ENCODE results near the gene SNAPC2. TPM values are rescaled to one million over a fixed set of nuclear protein-coding genes. Genes with fewer than 3 reads are reported as not detected.
A peak's percentile ranks its signal among the peaks of the same experiment; 100 is the strongest.
"Not testable (repeated sequence)": the region's sequence is repeated elsewhere in the genome, so short reads cannot be mapped to it uniquely, and the experiment has no call there.

SNAPC2 gene
- polyA plus RNA-seq, 2 donors, result 5.6 to 11.3 TPM

- H3K4me3 ChIP-seq (ENCODE audit: low read depth in 1 of 2, low read length in 2 of 2), result no peak within 1 kb of the TSS
- peaks cover 0 to 13% of the 10 kb centered on the region in 2 donors for H3K27me3 ChIP-seq (ENCODE audit: control insufficient read depth in 1 of 2, insufficient read depth in 2 of 2, low read length in 2 of 2)
- peaks cover 0 to 5% of the 10 kb centered on the region in 2 donors for H3K9me3 ChIP-seq (ENCODE audit: control insufficient read depth in 2 of 2, insufficient read depth in 1 of 2, low read depth in 1 of 2, low read length in 1 of 2)
- no peak within 1 kb of the TSS for H3K27ac ChIP-seq (ENCODE audit: low read depth in 2 of 2, low read length in 1 of 2)
- peaks cover 12 to 31% of the 10 kb centered on the region in 2 donors for H3K36me3 ChIP-seq (ENCODE audit: control insufficient read depth in 2 of 2, insufficient read depth in 2 of 2, low read length in 1 of 2)
- WGBS, 2 donors, result 53 to 58% methylated on average over 11 to 12 of the region's 12 CpGs
- H3K4me1 ChIP-seq (ENCODE audit: control insufficient read depth in 2 of 2, insufficient read depth in 2 of 2, low read length in 1 of 2), result peaks cover 0 to 22% of the 10 kb centered on the region in 2 donors
These were observed 5.5 kb upstream of the SNAPC2 start, which contains the start of gene TGFBR3L for GRCh38 chr19:7914598-7915045. Gene TGFBR3L (plus strand): TSS chr19:7914830.

GRCh38 chr19:7915250-7916102 lies 4.7 kb upstream of the SNAPC2 start:
- H3K9me3 ChIP-seq (ENCODE audit: control insufficient read depth in 2 of 2, insufficient read depth in 1 of 2, low read depth in 1 of 2, low read length in 1 of 2), result peaks cover 0 to 5% of the 10 kb centered on the region in 2 donors

GRCh38 chr19:7916103-7916954 lies 3.8 kb upstream of the SNAPC2 start:
- peaks cover 5 to 17% of the 10 kb centered on the region in 2 donors for H3K36me3 ChIP-seq (ENCODE audit: control insufficient read depth in 2 of 2, insufficient read depth in 2 of 2, low read length in 1 of 2)
- H3K27ac ChIP-seq (ENCODE audit: low read depth in 2 of 2, low read length in 1 of 2), result no peak overlapping the region
- WGBS, 2 donors, result 1 to 2% methylated on average over 66 to 104 of the region's 104 CpGs
- peak overlapping the region; percentile 16 to 24 for H3K4me3 ChIP-seq (ENCODE audit: low read depth in 1 of 2, low read length in 2 of 2)
- peaks cover 0 to 3% of the 10 kb centered on the region in 2 donors for H3K9me3 ChIP-seq (ENCODE audit: control insufficient read depth in 2 of 2, insufficient read depth in 1 of 2, low read depth in 1 of 2, low read length in 1 of 2)
- H3K27me3 ChIP-seq (ENCODE audit: control insufficient read depth in 1 of 2, insufficient read depth in 2 of 2, low read length in 2 of 2), result peaks cover 0 to 13% of the 10 kb centered on the region in 2 donors
- peaks cover 3 to 28% of the 10 kb centered on the region in 2 donors for H3K4me1 ChIP-seq (ENCODE audit: control insufficient read depth in 2 of 2, insufficient read depth in 2 of 2, low read length in 1 of 2)

More at GRCh38 chr19:7915250-7916102, 4.7 kb upstream of the SNAPC2 start:
- Histone ChIP-seq H3K27ac (ENCODE audit: low read depth in 2 of 2, low read length in 1 of 2) (no peak overlapping the region), H3K4me3 (ENCODE audit: low read depth in 1 of 2, low read length in 2 of 2) (peak overlapping the region in 1 of 2 donors; percentile 24), H3K27me3 (ENCODE audit: control insufficient read depth in 1 of 2, insufficient read depth in 2 of 2, low read length in 2 of 2) (peaks cover 0 to 13% of the 10 kb centered on the region in 2 donors), H3K36me3 (ENCODE audit: control insufficient read depth in 2 of 2, insufficient read depth in 2 of 2, low read length in 1 of 2) (peaks cover 12 to 24% of the 10 kb centered on the region in 2 donors), H3K4me1 (ENCODE audit: control insufficient read depth in 2 of 2, insufficient read depth in 2 of 2, low read length in 1 of 2) (peaks cover 0 to 27% of the 10 kb centered on the region in 2 donors)
- WGBS, 2 donors, result 45% methylated on average over 24 of the region's 24 CpGs

GRCh38 chr19:7916955-7917266 lies 3.2 kb upstream of the SNAPC2 start:
- Histone ChIP-seq H3K4me3 (ENCODE audit: low read depth in 1 of 2, low read length in 2 of 2) (peak overlapping the region; percentile 16 to 24), H3K27ac (ENCODE audit: low read depth in 2 of 2, low read length in 1 of 2) (peak overlapping the region in 1 of 2 donors; percentile 49), H3K27me3 (ENCODE audit: control insufficient read depth in 1 of 2, insufficient read depth in 2 of 2, low read length in 2 of 2) (peaks cover 0 to 13% of the 10 kb centered on the region in 2 donors), H3K4me1 (ENCODE audit: control insufficient read depth in 2 of 2, insufficient read depth in 2 of 2, low read length in 1 of 2) (peaks cover 9 to 34% of the 10 kb centered on the region in 2 donors), H3K9me3 (ENCODE audit: control insufficient read depth in 2 of 2, insufficient read depth in 1 of 2, low read depth in 1 of 2, low read length in 1 of 2) (peaks cover 0 to 3% of the 10 kb centered on the region in 2 donors), H3K36me3 (ENCODE audit: control insufficient read depth in 2 of 2, insufficient read depth in 2 of 2, low read length in 1 of 2) (peaks cover 2 to 14% of the 10 kb centered on the region in 2 donors)
- 5 to 7% methylated on average over 12 of the region's 12 CpGs for WGBS, 2 donors

GRCh38 chr19:7917267-7918061 lies 2.7 kb upstream of the SNAPC2 start:
- 1 to 2% methylated on average over 70 to 71 of the region's 71 CpGs for WGBS, 2 donors
- H3K9me3 ChIP-seq (ENCODE audit: control insufficient read depth in 2 of 2, insufficient read depth in 1 of 2, low read depth in 1 of 2, low read length in 1 of 2), result peaks cover 0 to 3% of the 10 kb centered on the region in 2 donors
- H3K27me3 ChIP-seq (ENCODE audit: control insufficient read depth in 1 of 2, insufficient read depth in 2 of 2, low read length in 2 of 2), result peaks cover 0 to 13% of the 10 kb centered on the region in 2 donors
- peak overlapping the region in 1 of 2 donors; percentile 49 for H3K27ac ChIP-seq (ENCODE audit: low read depth in 2 of 2, low read length in 1 of 2)
- peaks cover 0 to 15% of the 10 kb centered on the region in 2 donors for H3K36me3 ChIP-seq (ENCODE audit: control insufficient read depth in 2 of 2, insufficient read depth in 2 of 2, low read length in 1 of 2)
- peaks cover 10 to 36% of the 10 kb centered on the region in 2 donors for H3K4me1 ChIP-seq (ENCODE audit: control insufficient read depth in 2 of 2, insufficient read depth in 2 of 2, low read length in 1 of 2)
- peak overlapping the region; percentile 17 to 24 for H3K4me3 ChIP-seq (ENCODE audit: low read depth in 1 of 2, low read length in 2 of 2)

- peaks cover 10 to 39% of the 10 kb centered on the region in 2 donors for H3K4me1 ChIP-seq (ENCODE audit: control insufficient read depth in 2 of 2, insufficient read depth in 2 of 2, low read length in 1 of 2)
- H3K27ac ChIP-seq (ENCODE audit: low read depth in 2 of 2, low read length in 1 of 2), result peak overlapping the region in 1 of 2 donors; percentile 26
- peaks cover 0 to 13% of the 10 kb centered on the region in 2 donors for H3K27me3 ChIP-seq (ENCODE audit: control insufficient read depth in 1 of 2, insufficient read depth in 2 of 2, low read length in 2 of 2)
- peaks cover 0 to 15% of the 10 kb centered on the region in 2 donors for H3K36me3 ChIP-seq (ENCODE audit: control insufficient read depth in 2 of 2, insufficient read depth in 2 of 2, low read length in 1 of 2)
- 25 to 27% methylated on average over 26 to 29 of the region's 29 CpGs for WGBS, 2 donors
- not testable (repeated sequence) for H3K9me3 ChIP-seq (ENCODE audit: control insufficient read depth in 2 of 2, insufficient read depth in 1 of 2, low read depth in 1 of 2, low read length in 1 of 2)
- peak overlapping the region in 1 of 2 donors; percentile 16 for H3K4me3 ChIP-seq (ENCODE audit: low read depth in 1 of 2, low read length in 2 of 2)
These were observed 2.0 kb upstream of the SNAPC2 start for GRCh38 chr19:7918062-7918614.

- Histone ChIP-seq H3K4me3 (ENCODE audit: low read depth in 1 of 2, low read length in 2 of 2) (no peak overlapping the region), H3K27ac (ENCODE audit: low read depth in 2 of 2, low read length in 1 of 2) (no peak overlapping the region), H3K9me3 (ENCODE audit: control insufficient read depth in 2 of 2, insufficient read depth in 1 of 2, low read depth in 1 of 2, low read length in 1 of 2) (peaks cover 0 to 3% of the 10 kb centered on the region in 2 donors), H3K36me3 (ENCODE audit: control insufficient read depth in 2 of 2, insufficient read depth in 2 of 2, low read length in 1 of 2) (peaks cover 0 to 14% of the 10 kb centered on the region in 2 donors), H3K4me1 (ENCODE audit: control insufficient read depth in 2 of 2, insufficient read depth in 2 of 2, low read length in 1 of 2) (peaks cover 10 to 39% of the 10 kb centered on the region in 2 donors), H3K27me3 (ENCODE audit: control insufficient read depth in 1 of 2, insufficient read depth in 2 of 2, low read length in 2 of 2) (peaks cover 0 to 13% of the 10 kb centered on the region in 2 donors)
- WGBS, 2 donors, result 39 to 45% methylated on average over 42 of the region's 42 CpGs
These were observed 1.3 kb upstream of the SNAPC2 start for GRCh38 chr19:7918615-7919421.
